RWPE1 (cell line): ENCODE measurements around the gene CHN2.

ENCODE experiments used
- CTCF ChIA-PET: fragments of 350-600 bp; sonication (Branson Sonifier 250); formaldehyde crosslinking; extraction: SDS; loops from one replicate; lab custom pipeline; 2021; lab: Yijun Ruan, JAX
- POLR2A ChIA-PET: fragments of 400-600 bp; formaldehyde crosslinking; extraction: SDS; loops from one replicate; lab custom pipeline; 2020; ENCODE audit warnings: antibody characterized with exemption; ENCODE audit not compliant: low non-redundant PET; lab: Yijun Ruan, JAX
- DNase-seq: peaks from one replicate; pipeline ENCODE4 v3.0.0; 2012; ENCODE audit warnings: low spot score
- H3K27ac ChIP-seq: fragments of 450-650 bp; 2 replicates; pipeline ENCODE4 v1.5.1; 2017
- CTCF ChIP-seq: fragments of 450-650 bp; conservative IDR thresholded peaks from 2 replicates; pipeline ENCODE4 v1.5.1; 2017; ENCODE audit warnings: low read depth, mild to moderate bottlenecking

Gene CHN2

DNA sequence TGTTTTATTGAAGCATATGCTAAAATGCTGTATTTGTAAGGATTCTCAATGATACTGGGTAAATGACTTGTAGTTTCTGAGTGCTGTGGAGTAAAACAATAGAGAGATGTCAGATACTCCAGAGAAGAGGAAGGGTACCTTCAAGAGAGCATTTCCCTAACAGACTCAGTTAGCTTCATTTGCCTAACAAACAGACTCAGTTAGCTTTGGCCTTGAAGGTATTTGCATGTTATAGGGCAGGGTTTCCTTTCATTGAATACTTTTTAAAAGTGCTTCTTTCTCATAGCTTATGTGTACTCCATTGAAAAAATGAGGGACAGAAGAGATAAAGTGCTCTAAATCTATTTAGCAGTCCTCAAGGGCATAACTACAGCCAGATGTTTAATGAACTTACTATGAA is 101.8 kb downstream of the CHN2 start:
- CTCF ChIA-PET, result no interaction called here
- DNase-seq, result no peak
- POLR2A ChIA-PET, result no interaction called here
- no peak for TF ChIP-seq CTCF
- H3K27ac ChIP-seq, result no peak overlapping the region

GRCh38 chr7:29297194-29297890 is 102.8 kb downstream of the CHN2 start:
- ChIA-PET POLR2A (no interaction called here), CTCF (interaction anchor here (0.5 to 0.6 kb wide), 2 partner anchors 21 to 1276 kb away, joined by 3 read pairs; no protein-coding TSS in a partner anchor)
- no peak for DNase-seq
- TF ChIP-seq CTCF, result no peak
- H3K27ac ChIP-seq, result no peak overlapping the region

DNA sequence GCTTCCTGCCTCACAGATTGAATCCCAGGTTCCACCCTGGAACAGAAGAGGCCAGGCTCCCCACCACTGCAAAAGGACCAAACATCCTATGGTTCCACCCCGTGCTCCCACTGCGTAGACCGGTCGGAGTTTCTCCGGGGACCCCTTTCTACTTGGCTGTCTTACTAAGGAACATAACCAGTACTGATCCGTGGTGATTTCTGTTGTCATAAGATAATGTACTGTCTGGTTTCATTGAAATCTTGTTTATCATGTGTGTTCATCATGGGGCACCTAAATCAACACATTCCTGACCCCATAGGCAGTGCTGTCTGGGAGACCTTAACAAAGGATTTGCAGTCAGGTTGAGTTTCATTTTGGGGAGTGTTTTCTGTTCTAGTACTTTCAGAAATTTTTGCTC is 104.5 kb downstream of the CHN2 start:
- DNase-seq, result no peak
- TF ChIP-seq CTCF, result no peak
- ChIA-PET POLR2A (no interaction called here), CTCF (interaction anchor here (0.9 kb wide), 1 partner anchor 109 kb away, joined by 5 read pairs; no protein-coding TSS in a partner anchor)
- H3K27ac ChIP-seq, result no peak overlapping the region

DNA sequence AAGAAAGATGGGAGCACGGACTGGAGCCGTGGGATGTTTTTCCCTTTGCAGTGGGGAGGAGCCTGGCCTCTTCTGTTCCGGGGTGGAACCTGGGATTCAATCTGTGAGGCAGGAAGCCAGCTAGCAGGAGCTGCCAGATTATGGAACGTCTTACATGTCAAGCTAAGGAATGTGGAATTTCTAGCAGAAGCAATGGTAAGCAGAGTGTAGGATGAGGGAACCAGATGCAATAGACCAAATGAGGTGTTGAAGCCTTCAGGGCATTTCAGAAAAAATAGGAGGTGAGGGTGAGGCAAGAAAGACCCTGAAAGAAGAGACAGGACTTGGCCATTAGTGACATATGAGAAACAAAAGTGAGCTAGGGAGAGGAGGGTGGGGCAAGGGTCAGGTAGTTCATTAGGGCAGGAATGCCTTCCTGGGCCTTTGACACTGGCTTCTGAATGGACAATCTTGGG is 105.5 kb downstream of the CHN2 start:
- peak; percentile 41 for DNase-seq
- POLR2A ChIA-PET, result no interaction called here
- H3K27ac ChIP-seq, result peak overlapping the region; percentile 31; the same call in 1 of the 2 replicates
- CTCF ChIA-PET, result interaction anchor here (0.7 to 0.9 kb wide), 2 partner anchors 110 to 267 kb away, joined by 3 to 5 read pairs; no protein-coding TSS in a partner anchor
- no peak for TF ChIP-seq CTCF

DNA sequence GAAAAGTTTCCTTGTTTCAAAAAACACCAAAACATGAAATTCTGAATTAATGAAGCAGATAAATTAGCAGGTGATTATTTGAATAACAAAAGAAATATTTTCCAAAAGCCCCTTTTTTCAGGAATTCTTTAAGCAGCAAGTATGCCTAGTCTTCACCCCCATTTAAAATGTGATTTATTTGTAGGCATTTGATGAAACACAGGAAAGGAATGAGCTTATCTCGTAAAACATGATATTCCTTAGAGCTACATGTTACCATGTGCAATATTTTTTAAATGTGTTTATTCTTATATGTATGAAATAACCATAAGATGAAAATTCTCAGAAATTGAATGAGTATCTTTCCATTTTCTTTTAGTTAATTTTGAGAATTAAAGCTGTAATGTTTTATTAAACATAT is 106.1 kb downstream of the CHN2 start:
- no peak overlapping the region for H3K27ac ChIP-seq
- no peak for DNase-seq
- TF ChIP-seq CTCF, result no peak
- ChIA-PET CTCF (interaction anchor here (0.7 kb wide), 1 partner anchor 266 kb away, joined by 3 read pairs; no protein-coding TSS in a partner anchor), POLR2A (no interaction called here)

DNA sequence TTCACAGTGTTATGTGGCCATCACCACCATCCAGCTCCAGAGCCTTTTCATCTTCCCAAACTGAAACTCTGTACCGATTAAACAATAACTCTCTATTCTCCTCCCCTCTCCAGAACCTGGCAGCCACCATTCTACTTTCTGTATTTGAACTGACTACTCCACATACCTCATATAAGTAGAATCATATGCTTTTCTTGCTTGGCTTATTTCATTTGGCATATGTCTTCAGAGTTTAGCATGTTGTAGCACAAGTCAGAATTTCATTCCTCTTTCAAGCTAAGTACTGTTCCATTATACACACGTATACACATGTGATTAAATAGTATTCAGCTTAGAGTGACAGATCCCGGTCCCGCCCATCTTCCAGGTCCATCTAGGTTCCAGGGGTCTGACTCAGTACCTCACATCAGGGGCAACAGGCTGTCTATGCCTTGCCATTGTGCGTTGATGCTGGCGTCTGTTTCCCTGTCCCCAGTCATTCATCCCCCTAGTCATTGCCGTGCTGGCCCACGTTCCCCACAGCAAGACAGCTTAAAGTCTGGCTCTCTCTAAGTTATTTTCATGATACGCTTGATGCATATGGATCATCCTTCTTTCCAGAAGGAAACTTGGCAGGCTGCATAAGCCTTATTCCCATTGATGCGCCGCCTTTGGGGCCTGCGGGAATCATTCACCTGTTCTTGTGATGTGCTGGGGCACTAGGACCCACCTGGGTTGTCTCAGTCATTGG is 108.3 kb downstream of the CHN2 start:
- POLR2A ChIA-PET, result no interaction called here
- CTCF ChIA-PET, result no interaction called here
- H3K27ac ChIP-seq, result no peak overlapping the region
- no peak for DNase-seq
- no peak for TF ChIP-seq CTCF
